GM18526 (cell line): Measurements from ENCODE around the gene AASDH.

Source experiments
- POLR2A ChIP-seq: IDR thresholded peaks from 3 replicates; pipeline ENCODE4 v1.6.1; 2011; ENCODE audit not compliant: insufficient read length; ENCODE audit errors: extremely low read depth

AASDH gene

GRCh38 chr4:56410247-56411062, 23.2 kb upstream of the AASDH start:
- TF ChIP-seq POLR2A = no peak

DNA sequence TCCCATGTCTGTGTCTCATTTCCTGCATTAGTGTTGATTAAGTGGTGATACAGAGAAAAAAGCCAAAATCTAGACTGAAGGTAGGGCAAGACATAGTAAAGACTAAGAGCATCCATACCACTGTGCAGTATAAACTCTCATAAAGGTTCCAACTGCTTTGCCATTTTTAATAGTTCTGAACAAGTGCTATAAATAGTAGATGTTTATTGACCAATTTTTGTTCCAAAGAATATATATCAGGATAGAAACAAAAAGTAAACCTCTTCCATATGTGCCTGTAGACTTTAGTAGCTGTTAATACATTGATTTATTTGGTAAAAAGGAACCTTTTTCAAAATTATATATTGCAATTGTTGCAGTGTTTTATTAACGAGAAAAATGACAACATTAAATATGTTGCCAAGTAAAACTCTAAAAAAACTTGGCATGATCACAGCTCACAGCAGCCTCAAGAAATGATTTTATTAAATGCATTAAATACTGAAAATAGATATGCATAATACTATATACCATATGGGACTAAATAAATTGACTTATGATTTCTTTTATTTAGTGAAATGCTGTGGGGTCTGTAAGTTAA, 22.3 kb upstream of the AASDH start:
- TF ChIP-seq POLR2A = no peak

GRCh38 chr4:56408978-56409377, 21.7 kb upstream of the AASDH start:
- TF ChIP-seq POLR2A = no peak

DNA sequence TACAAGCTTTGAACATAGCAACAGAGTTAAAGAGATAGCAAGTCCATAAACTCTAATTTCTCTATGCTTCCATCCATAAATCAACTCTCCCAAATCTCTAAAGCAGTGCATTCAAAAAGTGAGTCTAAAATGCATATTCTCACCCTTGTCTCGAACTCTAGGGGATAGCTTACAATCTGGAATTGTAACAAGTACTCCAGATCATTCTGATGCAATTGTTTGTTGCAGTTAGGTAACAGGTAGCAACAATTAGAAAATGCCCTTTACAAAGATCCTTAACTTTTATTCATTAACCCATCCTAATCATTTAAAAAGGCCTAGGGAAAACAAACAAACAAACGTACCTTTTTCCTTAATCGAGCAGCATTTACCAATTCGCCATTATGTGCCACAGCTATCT, 18.9 kb upstream of the AASDH start:
- TF ChIP-seq POLR2A = no peak

- no peak for TF ChIP-seq POLR2A
These were observed 17.7 kb upstream of the AASDH start for GRCh38 chr4:56405016-56405415.

DNA sequence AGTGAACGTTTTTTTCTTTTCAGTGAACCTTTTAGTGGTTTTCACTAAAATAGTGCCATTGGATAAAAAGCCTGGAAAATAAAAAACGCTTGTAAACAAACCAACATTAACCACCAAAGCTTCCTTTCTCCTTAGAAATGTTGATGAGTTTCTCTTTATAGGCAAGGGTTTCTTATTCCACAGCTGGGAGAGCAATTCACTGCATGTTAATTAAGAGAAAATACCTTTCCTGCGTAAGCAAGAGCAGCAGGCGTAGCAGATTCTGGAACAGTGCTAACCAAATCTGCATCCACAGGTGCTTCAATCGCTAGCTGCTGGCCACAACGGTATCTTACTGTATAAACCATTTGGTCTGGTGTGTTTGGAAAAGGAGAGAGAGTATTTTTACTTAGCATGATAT, 13.3 kb upstream of the AASDH start:
- no peak for TF ChIP-seq POLR2A

- TF ChIP-seq POLR2A = no peak
These were observed 4.0 kb upstream of the AASDH start for GRCh38 chr4:56391270-56391669.

- TF ChIP-seq POLR2A = no peak
These were observed 2.3 kb upstream of the AASDH start for GRCh38 chr4:56389558-56389957.

- TF ChIP-seq POLR2A = no peak
These were observed 1.0 kb upstream of the AASDH start for GRCh38 chr4:56388306-56388705.

DNA sequence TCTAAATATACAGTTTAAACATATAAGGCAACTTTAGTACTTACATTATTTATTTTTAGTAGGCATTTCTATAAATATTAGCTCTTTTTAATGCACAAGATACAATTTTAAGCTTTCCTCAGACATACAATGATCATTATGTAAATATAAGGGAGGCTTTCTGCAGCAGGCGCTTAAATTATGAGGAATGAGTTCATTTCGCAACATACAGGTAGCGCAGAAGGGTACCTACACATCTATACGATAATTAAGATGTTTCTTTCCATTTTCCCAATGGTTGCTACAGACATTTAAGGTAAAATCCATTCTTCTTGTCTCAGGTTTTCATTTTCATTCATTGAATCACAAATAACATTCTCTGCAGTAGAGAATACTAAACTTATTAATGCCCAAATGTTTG, 1.2 kb downstream of the AASDH start:
- no peak for TF ChIP-seq POLR2A

- TF ChIP-seq POLR2A = no peak
These were observed 11.8 kb downstream of the AASDH start for GRCh38 chr4:56375458-56375857.

- TF ChIP-seq POLR2A = no peak
These were observed 12.3 kb downstream of the AASDH start for GRCh38 chr4:56374956-56375355.

DNA sequence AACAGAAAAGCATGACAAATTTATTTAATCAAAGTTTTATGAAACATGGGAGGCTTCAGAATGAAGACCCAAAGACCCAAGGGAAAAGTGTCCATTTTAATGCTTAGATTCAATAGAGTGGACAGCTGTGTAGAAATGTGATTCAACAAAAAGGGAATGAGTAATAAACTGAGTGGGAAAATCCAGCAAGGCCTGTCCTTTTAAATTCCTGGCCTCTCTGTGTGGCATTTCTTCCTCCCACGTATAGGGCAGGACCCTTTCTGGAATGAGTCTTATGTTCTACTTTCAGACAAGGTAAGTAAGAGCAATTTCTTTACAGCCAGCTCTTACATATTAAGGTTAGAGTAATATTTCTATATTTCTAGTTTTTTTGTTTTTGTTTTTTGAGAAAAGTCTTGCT, 14.5 kb downstream of the AASDH start:
- no peak for TF ChIP-seq POLR2A

- TF ChIP-seq POLR2A = no peak
These were observed 15.7 kb downstream of the AASDH start for GRCh38 chr4:56371426-56372220.

- TF ChIP-seq POLR2A = no peak
These were observed 16.9 kb downstream of the AASDH start for GRCh38 chr4:56370377-56370776.

DNA sequence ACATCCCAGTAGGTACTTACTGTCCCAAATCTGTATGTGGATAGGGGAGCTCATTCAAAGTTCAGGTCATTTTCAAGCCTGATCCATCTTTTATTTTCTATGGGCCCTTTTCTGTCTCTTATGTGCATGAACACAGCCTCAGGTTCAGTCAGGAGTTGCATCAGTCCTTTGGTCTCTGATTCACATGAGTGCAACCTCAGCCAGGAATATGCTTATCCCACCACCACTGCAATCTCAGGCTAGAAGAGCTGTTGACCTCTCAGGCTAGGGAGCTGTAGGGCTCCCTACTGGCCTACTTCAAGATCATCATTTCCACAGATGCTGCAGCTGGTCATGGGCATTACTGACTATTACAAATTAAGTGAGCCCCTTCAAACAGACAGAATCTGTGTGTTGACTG, 27.2 kb downstream of the AASDH start:
- no peak for TF ChIP-seq POLR2A
